Nucleus accumbens (tissue), 56 donors: Measurements from ENCODE around the gene S100A4.
A peak's percentile ranks its signal among the peaks of the same experiment; 100 is the strongest.
"Not testable (repeated sequence)": the region's sequence is repeated elsewhere in the genome, so short reads cannot be mapped to it uniquely, and the experiment has no call there.

Experiments
- DNase-seq, 56 donors: peaks; one replicate each; lab custom pipeline; 2025; lab: John Stamatoyannopoulos, UW

Gene S100A4

GRCh38 chr1:153545067-153546055 is at the start of gene S100A4:
Gene S100A4, minus strand, starts transcription at chr1:153545806. Its CDS starts 1,012 bp downstream, at chr1:153544794.
- peak in 32 of 56 donors; percentile 8 to 73 (median 24) for DNase-seq

GRCh38 chr1:153592748-153593147 is 47.1 kb upstream of the S100A4 start:
- DNase-seq: peak in 3 of 56 donors; percentile 10 to 15 (median 13)

- no peak for DNase-seq
Observed at GRCh38 chr1:153588482-153588881, 42.9 kb upstream of the S100A4 start.

- DNase-seq: not testable (repeated sequence)
Observed at GRCh38 chr1:153588033-153588432, 42.4 kb upstream of the S100A4 start.

- DNase-seq: peak in 1 of 56 donors; percentile 15
Observed at GRCh38 chr1:153587314-153587713, 41.7 kb upstream of the S100A4 start.

GRCh38 chr1:153586347-153586746 is 40.7 kb upstream of the S100A4 start:
- no peak for DNase-seq

- DNase-seq: peak in 1 of 56 donors; percentile 7
Observed at GRCh38 chr1:153585006-153585405, 39.4 kb upstream of the S100A4 start.

GRCh38 chr1:153583976-153584375 is 38.4 kb upstream of the S100A4 start:
- DNase-seq: no peak

GRCh38 chr1:153583514-153583913 is 37.9 kb upstream of the S100A4 start:
- DNase-seq: not testable (repeated sequence)

GRCh38 chr1:153582836-153583235 is 37.2 kb upstream of the S100A4 start:
- not testable (repeated sequence) for DNase-seq

- DNase-seq: no peak
Observed at GRCh38 chr1:153578936-153579335, 33.3 kb upstream of the S100A4 start.

- DNase-seq: no peak
Observed at GRCh38 chr1:153578490-153578889, 32.9 kb upstream of the S100A4 start.

GRCh38 chr1:153577624-153578051 is 32.0 kb upstream of the S100A4 start:
- DNase-seq: peak in 28 of 56 donors; percentile 3 to 62 (median 26)

- DNase-seq: no peak
Observed at GRCh38 chr1:153577138-153577537, 31.5 kb upstream of the S100A4 start.

GRCh38 chr1:153575497-153575896 is 29.9 kb upstream of the S100A4 start:
- not testable (repeated sequence) for DNase-seq

- DNase-seq: not testable (repeated sequence)
Observed at GRCh38 chr1:153575081-153575491, 29.5 kb upstream of the S100A4 start.

- no peak for DNase-seq
Observed at GRCh38 chr1:153573351-153573750, 27.7 kb upstream of the S100A4 start.

GRCh38 chr1:153572569-153573015 is 27.0 kb upstream of the S100A4 start:
- peak in 54 of 56 donors; percentile 16 to 89 (median 67) for DNase-seq

GRCh38 chr1:153571706-153572105 is 26.1 kb upstream of the S100A4 start:
- peak in 1 of 56 donors; percentile 15 for DNase-seq

GRCh38 chr1:153570874-153571273 is 25.3 kb upstream of the S100A4 start:
- DNase-seq: no peak

- no peak for DNase-seq
Observed at GRCh38 chr1:153569465-153569864, 23.9 kb upstream of the S100A4 start.
